ENCODE results near the gene ST8SIA2. TPM values are rescaled to one million over a fixed set of nuclear protein-coding genes. Genes with fewer than 3 reads are reported as not detected.

The ST8SIA2 gene
- total RNA-seq, 1 donor from 2014 or later, result not detected

DNA sequence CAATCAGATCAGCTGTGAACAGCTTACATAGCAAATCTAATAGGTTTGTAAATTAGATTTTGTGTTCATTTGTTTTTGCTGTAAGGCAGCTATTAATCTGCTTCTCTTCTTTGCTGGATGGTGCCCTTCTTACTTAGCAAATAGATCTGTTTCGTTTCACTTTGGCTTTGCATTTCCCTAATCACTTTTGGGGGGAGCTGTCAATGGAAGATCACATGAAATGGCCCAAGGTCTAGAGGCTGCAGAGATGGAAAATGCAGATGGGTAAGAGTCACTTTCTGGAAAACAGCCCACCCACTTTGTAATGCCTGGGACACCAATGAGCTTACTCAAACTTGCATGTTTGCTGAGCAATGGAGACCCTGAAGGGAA, 36.4 kb downstream of the ST8SIA2 start:
- no peaks in the 10 kb centered on the region for H3K9me3 Mint-ChIP-seq
- H3K27ac Mint-ChIP-seq, result no peak overlapping the region
- H3K27me3 Mint-ChIP-seq, result peaks cover 16% of the 10 kb centered on the region
- H3K4me3 Mint-ChIP-seq, result no peak overlapping the region
- H3K4me1 Mint-ChIP-seq, result no peaks in the 10 kb centered on the region
- H3K36me3 Mint-ChIP-seq (ENCODE audit: low read depth), result no peaks in the 10 kb centered on the region
- intact Hi-C loops (cut with micrococcal nuclease), result no loop called here
- no peak for DNase-seq

- DNase-seq, result no peak
- Mint-ChIP-seq H3K27me3 (no peaks in the 10 kb centered on the region), H3K9me3 (no peaks in the 10 kb centered on the region), H3K4me3 (no peak overlapping the region), H3K27ac (no peak overlapping the region), H3K4me1 (no peaks in the 10 kb centered on the region), H3K36me3 (ENCODE audit: low read depth) (no peaks in the 10 kb centered on the region)
- intact Hi-C loops (cut with micrococcal nuclease), result no loop called here
These were observed 41.5 kb downstream of the ST8SIA2 start for GRCh38 chr15:92435145-92435544.

GRCh38 chr15:92438471-92438870, 44.8 kb downstream of the ST8SIA2 start:
- Mint-ChIP-seq H3K4me3 (no peak overlapping the region), H3K36me3 (ENCODE audit: low read depth) (no peaks in the 10 kb centered on the region), H3K9me3 (no peaks in the 10 kb centered on the region), H3K27me3 (no peaks in the 10 kb centered on the region), H3K27ac (no peak overlapping the region), H3K4me1 (no peaks in the 10 kb centered on the region)
- intact Hi-C loops (cut with micrococcal nuclease), result no loop called here
- no peak for DNase-seq

- Mint-ChIP-seq H3K27me3 (no peaks in the 10 kb centered on the region), H3K9me3 (no peaks in the 10 kb centered on the region), H3K4me1 (no peaks in the 10 kb centered on the region), H3K36me3 (ENCODE audit: low read depth) (no peaks in the 10 kb centered on the region), H3K4me3 (no peak overlapping the region), H3K27ac (no peak overlapping the region)
- intact Hi-C loops (cut with micrococcal nuclease), result no loop called here
- no peak for DNase-seq
These were observed 49.7 kb downstream of the ST8SIA2 start for GRCh38 chr15:92443381-92443780.

DNA sequence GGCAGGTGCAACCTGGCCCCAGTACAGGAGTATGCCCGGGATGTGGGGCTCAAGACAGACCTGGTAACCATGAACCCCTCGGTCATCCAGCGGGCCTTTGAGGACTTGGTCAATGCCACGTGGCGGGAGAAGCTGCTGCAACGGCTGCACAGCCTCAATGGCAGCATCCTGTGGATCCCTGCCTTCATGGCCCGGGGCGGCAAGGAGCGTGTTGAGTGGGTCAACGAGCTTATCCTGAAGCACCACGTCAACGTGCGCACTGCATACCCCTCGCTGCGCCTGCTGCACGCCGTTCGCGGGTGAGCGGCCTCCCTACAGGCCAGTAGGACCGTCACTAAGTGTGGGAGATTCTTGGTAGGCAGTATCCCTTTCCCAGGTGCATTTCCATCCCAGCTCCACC, 51.0 kb downstream of the ST8SIA2 start:
- Mint-ChIP-seq H3K9me3 (no peaks in the 10 kb centered on the region), H3K4me1 (no peaks in the 10 kb centered on the region), H3K27ac (no peak overlapping the region), H3K4me3 (no peak overlapping the region), H3K36me3 (ENCODE audit: low read depth) (no peaks in the 10 kb centered on the region), H3K27me3 (peaks cover 2% of the 10 kb centered on the region)
- intact Hi-C loops (cut with micrococcal nuclease), result no loop called here
- DNase-seq, result no peak

GRCh38 chr15:92448370-92448769, 54.7 kb downstream of the ST8SIA2 start:
- intact Hi-C loops (cut with micrococcal nuclease), result no loop called here
- no peak for DNase-seq
- no peak overlapping the region for H3K27ac Mint-ChIP-seq
- H3K36me3 Mint-ChIP-seq (ENCODE audit: low read depth), result no peaks in the 10 kb centered on the region
- peaks cover 5% of the 10 kb centered on the region for H3K27me3 Mint-ChIP-seq
- no peaks in the 10 kb centered on the region for H3K4me1 Mint-ChIP-seq
- no peak overlapping the region for H3K4me3 Mint-ChIP-seq
- H3K9me3 Mint-ChIP-seq, result no peaks in the 10 kb centered on the region

DNA sequence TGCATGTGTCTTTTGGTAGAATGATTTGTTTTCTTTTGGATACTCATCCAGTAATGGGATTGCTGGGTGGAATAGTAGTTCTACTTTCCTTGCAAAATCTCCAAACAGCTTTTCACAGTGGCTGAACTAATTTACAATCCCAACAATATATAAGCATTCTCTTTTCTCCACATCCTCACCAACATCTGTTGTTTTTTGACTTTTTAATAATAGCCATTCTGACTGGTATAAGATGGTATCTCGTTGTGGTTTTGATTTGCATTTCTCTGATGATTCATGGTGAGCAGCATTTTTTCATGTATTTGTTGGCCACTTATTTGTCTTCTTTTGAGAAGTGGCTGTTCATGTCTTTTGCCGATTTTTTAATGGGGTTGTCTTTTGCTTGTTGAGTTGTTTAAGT, 55.8 kb downstream of the ST8SIA2 start:
- Mint-ChIP-seq H3K27ac (no peak overlapping the region), H3K9me3 (no peaks in the 10 kb centered on the region), H3K4me3 (no peak overlapping the region), H3K36me3 (ENCODE audit: low read depth) (no peaks in the 10 kb centered on the region), H3K27me3 (peaks cover 5% of the 10 kb centered on the region), H3K4me1 (no peaks in the 10 kb centered on the region)
- intact Hi-C loops (cut with micrococcal nuclease), result no loop called here
- no peak for DNase-seq

GRCh38 chr15:92451225-92451825, 57.6 kb downstream of the ST8SIA2 start:
- DNase-seq, result no peak
- Mint-ChIP-seq H3K9me3 (no peaks in the 10 kb centered on the region), H3K4me3 (no peak overlapping the region), H3K36me3 (ENCODE audit: low read depth) (no peaks in the 10 kb centered on the region), H3K27ac (no peak overlapping the region), H3K4me1 (no peaks in the 10 kb centered on the region), H3K27me3 (peaks cover 5% of the 10 kb centered on the region)
- intact Hi-C loops (cut with micrococcal nuclease), result no loop called here

DNA sequence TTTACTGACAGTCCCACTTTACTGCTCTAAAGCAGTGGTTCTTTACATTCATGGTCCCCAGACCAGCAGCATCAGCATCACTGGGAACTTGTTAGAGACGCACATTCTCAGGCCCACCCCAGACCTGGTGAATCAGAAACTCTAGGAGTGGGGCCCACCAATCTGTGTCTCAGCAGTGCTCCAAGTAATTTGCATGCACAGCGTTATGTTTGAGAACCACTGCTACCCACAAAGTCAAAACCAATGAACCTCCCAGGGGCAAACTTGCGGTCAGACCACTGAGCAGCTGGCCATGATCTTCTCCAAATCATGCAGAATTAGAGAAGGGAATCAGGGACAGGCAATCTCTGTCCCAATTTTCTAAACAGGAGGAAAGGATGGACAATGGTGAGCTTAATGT, 58.5 kb downstream of the ST8SIA2 start:
- no peaks in the 10 kb centered on the region for H3K4me1 Mint-ChIP-seq
- DNase-seq, result no peak
- H3K9me3 Mint-ChIP-seq, result no peaks in the 10 kb centered on the region
- no peak overlapping the region for H3K4me3 Mint-ChIP-seq
- H3K27me3 Mint-ChIP-seq, result peaks cover 5% of the 10 kb centered on the region
- no peak overlapping the region for H3K27ac Mint-ChIP-seq
- intact Hi-C loops (cut with micrococcal nuclease), result no loop called here
- no peaks in the 10 kb centered on the region for H3K36me3 Mint-ChIP-seq (ENCODE audit: low read depth)

DNA sequence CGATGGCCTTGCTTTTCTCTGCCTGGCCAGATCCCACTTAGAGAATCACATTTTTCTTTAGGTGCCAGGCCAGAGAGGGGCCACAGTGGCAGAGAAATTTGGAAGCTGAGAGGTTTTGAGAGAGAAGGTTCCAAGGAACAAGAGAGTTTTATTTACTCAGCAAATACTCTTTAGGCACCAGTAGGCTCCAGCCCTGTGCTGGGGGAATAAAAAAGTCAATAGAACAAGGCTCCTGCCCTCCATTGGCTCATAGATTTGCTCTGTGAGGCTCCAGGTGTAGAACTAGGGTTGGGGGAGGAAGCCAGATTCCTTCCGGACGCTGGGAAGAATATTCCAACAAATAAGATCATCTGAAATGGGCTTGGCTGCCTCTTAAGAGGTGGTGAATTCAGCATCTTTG, 59.9 kb downstream of the ST8SIA2 start:
- DNase-seq, result no peak
- no peaks in the 10 kb centered on the region for H3K9me3 Mint-ChIP-seq
- no peak overlapping the region for H3K4me3 Mint-ChIP-seq
- H3K36me3 Mint-ChIP-seq (ENCODE audit: low read depth), result no peaks in the 10 kb centered on the region
- H3K4me1 Mint-ChIP-seq, result no peaks in the 10 kb centered on the region
- H3K27me3 Mint-ChIP-seq, result peaks cover 5% of the 10 kb centered on the region
- no peak overlapping the region for H3K27ac Mint-ChIP-seq
- intact Hi-C loops (cut with micrococcal nuclease), result no loop called here

DNA sequence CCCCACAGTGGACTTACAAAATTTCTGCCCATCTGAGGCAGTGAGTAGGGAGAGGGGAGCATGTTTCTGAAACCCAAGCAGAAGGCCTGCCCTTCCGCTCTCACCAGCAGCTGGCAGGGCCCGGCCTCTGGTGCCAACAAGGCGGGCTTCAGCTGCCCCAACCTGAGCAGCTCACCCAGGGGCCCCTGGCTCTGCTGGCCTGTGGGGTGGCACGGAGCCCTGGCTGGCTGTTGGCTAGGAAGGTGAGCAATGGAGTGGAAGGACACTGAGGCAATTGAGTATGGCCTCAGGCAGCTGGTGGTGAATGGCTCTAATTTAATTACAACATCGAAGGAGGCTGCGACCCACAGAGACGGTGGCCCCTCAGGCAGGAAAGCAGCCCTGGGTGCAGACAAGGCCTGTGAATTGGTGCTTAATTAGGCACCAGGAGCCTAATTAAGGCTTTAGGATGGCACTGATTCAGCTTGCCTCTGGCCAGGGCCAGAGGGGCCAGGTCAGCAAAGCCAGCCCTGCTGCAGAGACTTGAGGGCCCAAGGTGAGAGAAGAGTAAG, 60.9 kb downstream of the ST8SIA2 start:
- Mint-ChIP-seq H3K27ac (no peak overlapping the region), H3K4me1 (no peaks in the 10 kb centered on the region), H3K27me3 (peaks cover 3% of the 10 kb centered on the region), H3K4me3 (no peak overlapping the region), H3K36me3 (ENCODE audit: low read depth) (no peaks in the 10 kb centered on the region), H3K9me3 (no peaks in the 10 kb centered on the region)
- intact Hi-C loops (cut with micrococcal nuclease), result no loop called here
- DNase-seq, result no peak

DNA sequence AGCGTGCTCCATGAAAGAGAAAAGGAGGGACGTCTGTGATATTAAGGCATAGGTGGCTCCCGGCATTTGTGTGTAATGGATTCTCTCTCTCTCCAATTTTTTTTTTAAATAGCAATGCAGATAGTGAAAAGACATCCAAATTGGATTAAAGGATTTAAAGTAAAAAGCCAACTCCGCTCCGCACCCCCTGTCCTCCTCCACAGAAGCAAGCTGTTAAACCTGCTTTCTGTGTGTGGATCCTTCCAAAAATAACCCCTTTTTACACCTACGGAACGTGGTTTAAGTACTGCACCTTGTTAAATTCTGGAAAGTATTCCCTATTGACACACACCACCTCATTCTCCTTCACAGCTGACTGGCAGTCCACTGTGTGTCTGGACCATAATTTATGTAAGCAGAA, 61.6 kb downstream of the ST8SIA2 start:
- no peak overlapping the region for H3K4me3 Mint-ChIP-seq
- intact Hi-C loops (cut with micrococcal nuclease), result no loop called here
- H3K36me3 Mint-ChIP-seq (ENCODE audit: low read depth), result no peaks in the 10 kb centered on the region
- H3K4me1 Mint-ChIP-seq, result no peaks in the 10 kb centered on the region
- DNase-seq, result no peak
- no peaks in the 10 kb centered on the region for H3K9me3 Mint-ChIP-seq
- H3K27me3 Mint-ChIP-seq, result peaks cover 2% of the 10 kb centered on the region
- H3K27ac Mint-ChIP-seq, result no peak overlapping the region

GRCh38 chr15:92457471-92458041, 63.9 kb downstream of the ST8SIA2 start:
- Mint-ChIP-seq H3K9me3 (no peaks in the 10 kb centered on the region), H3K27ac (no peak overlapping the region), H3K4me1 (no peaks in the 10 kb centered on the region), H3K36me3 (ENCODE audit: low read depth) (no peaks in the 10 kb centered on the region), H3K27me3 (no peaks in the 10 kb centered on the region), H3K4me3 (no peak overlapping the region)
- intact Hi-C loops (cut with micrococcal nuclease), result no loop called here
- no peak for DNase-seq

DNA sequence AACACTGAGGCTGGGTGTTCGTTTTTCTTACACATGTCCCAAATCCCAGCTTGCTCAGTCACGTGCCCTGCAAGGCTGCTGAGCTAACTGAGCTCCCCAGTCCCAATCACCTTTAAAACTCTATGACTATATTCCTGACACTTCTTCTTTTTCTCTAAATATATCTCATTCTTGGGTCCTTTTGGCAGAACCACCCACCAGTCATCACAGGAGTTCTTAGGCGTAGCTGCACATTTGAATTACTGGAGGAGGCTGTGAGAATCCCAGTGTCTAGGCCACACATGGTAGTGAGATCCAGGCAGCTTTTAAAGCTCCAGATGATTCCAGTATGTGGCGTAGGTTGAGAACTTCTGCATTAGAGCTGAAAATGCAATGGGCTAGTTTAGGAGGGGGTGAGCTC, 66.3 kb downstream of the ST8SIA2 start:
- Mint-ChIP-seq H3K9me3 (no peaks in the 10 kb centered on the region), H3K27me3 (no peaks in the 10 kb centered on the region), H3K4me1 (no peaks in the 10 kb centered on the region), H3K4me3 (no peak overlapping the region), H3K36me3 (ENCODE audit: low read depth) (no peaks in the 10 kb centered on the region), H3K27ac (no peak overlapping the region)
- intact Hi-C loops (cut with micrococcal nuclease), result no loop called here
- DNase-seq, result no peak

All from activated CD4-positive, alpha-beta T cell treated with anti-CD3 and anti-CD28 coated beads, Interleukin-2, amount 10 ng/mL, durations not matched to agents 24 days and 14 days (primary cell).